GM18505 (cell line): Measurements from ENCODE around the gene DAPK3.
"Not testable (repeated sequence)": the region's sequence is repeated elsewhere in the genome, so short reads cannot be mapped to it uniquely, and the experiment has no call there.

Source experiments
- ATAC-seq: cut with Tn5 transposase; IDR thresholded peaks from one replicate; pipeline ENCODE4 v1.9.1; 2021; ENCODE audit not compliant: unreplicated experiment
- POLR2A ChIP-seq: IDR thresholded peaks from 4 replicates; pipeline ENCODE4 v1.6.1; 2011; ENCODE audit warnings: borderline replicate concordance; ENCODE audit not compliant: insufficient read depth, insufficient read length; ENCODE audit errors: extremely low read depth

Gene DAPK3

GRCh38 chr19:3966051-3967017 lies 4.6 kb downstream of the DAPK3 start:
- no peak for TF ChIP-seq POLR2A
- no peak for ATAC-seq

- no peak for ATAC-seq
- no peak for TF ChIP-seq POLR2A
These were observed 6.4 kb downstream of the DAPK3 start for GRCh38 chr19:3964256-3965194.

DNA sequence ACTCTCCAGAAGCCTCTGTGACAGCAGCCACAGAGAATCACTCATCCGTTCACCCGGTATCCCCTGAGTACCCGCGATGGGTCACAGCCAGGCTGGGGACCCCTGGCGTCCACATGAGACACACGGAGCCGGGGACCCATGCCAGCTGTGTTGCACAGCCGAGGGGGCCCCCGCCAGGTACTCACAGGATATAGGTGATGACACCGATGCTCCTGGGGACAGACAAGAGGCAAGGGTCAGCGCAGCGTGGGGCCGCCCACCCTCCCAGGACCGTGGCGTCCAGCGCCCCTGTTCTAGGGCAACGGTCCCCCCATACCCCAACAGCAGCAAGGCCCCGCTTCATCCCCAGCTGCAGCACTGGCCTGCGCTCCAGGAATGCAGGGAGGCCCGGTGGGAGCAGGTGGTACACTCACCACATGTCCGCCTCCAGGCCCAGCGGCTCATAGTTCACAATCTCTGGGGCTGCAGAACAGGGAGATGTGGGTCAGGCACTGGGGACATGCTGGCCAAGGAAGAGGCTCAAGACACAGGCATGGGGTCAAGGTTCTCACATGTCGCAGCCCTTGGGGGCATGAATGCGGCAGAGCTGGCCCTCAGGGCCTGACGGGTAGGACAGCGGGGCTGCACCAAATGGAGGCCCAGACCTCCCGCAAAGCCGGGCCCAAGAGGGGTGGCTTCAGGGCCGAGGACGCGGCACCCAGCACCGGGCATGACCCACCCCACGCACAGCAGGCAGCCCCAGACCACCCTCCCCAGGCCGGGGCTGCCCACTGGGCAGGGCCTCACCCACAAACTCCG lies 7.2 kb downstream of the DAPK3 start:
- no peak for ATAC-seq
- TF ChIP-seq POLR2A, result no peak

DNA sequence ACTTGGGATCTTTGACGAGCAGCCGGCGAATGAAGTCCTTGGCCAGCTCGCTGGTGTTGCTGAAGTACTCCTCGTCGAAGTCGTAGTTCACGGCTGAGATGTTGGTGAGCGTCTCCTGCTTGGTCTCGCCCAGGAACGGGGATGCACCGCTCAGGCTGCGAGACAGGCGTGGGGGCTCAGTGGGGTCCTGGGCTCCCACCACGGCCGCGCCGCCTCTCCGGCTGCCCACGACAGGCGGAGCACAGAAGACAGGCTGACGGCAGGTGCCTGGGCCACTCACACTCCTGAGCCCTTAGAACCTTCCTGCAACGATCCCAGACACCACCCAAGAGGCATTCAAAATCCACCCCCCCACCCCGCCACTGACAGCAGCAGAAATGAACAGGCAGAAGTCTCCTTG lies 9.9 kb downstream of the DAPK3 start:
- TF ChIP-seq POLR2A, result no peak

DNA sequence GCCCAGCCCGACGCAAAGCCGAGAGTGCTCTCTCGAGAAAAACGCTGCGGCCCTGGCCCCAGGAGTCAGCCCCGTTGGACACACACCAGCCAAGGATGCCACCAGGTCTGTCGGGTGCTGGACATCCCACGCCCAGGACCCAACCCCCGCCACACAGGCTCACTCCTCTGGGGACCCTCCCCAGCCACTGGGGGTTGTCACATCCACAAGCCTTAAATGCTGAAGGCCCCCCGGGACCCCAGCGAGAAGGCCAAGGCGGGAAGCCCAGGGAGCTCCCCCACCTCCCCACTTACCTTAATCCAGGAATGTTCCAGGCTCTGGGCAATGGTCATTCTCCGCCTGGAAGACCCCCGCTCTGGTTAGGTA lies 11.2 kb downstream of the DAPK3 start:
- no peak for ATAC-seq
- TF ChIP-seq POLR2A, result no peak

More for the DNA sequence above, 9.9 kb downstream of the DAPK3 start:
- ATAC-seq, result no peak

DNA sequence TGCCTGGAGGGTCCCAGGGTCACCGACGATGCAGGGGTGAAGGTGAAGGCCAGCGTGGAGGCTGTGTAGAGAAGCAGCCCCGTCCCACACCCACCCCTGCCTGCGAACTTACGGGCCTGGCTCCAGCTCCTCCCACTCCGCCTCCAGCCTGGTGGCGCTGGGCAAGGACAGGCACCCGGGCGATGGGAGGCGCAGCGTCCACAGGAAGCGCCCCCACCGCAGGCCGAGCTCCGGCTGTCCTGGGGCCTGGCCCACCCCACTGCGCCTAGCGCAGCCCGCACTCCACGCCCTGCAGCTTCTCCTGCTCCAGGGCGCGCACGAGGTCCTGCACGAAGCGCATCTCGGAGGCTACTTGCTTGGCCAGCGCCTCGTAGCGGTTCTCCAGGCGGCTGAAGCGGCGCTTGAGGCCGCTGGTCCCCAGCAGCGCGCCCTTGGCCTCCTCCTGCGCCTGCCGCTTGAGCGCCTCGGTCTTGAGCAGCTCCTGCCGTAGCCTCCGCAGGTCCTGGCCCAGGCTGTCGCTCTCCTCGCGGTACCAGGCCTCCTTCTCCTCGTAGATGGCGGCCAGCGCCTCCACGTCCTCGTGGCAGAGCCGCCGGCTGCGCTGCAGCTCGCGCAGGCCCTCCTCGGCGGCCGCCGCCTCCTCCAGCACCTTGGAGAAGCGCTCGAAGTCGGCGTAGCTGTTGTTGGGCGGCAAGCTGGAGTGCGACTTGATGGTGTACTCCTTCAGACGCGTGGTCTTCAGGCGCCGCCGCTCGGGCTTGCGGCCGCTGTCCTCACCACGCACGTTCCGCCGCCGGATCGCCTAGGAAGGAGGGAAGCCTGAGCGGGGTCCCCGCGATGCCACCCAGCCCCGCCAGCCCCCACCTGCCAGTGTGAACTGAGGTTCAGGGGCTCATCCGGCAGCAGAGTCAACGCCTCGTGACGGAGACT lies 11.8 kb downstream of the DAPK3 start:
- no peak for ATAC-seq
- TF ChIP-seq POLR2A, result no peak

- no peak for ATAC-seq
- no peak for TF ChIP-seq POLR2A
These were observed 15.2 kb downstream of the DAPK3 start for GRCh38 chr19:3955688-3956087.

DNA sequence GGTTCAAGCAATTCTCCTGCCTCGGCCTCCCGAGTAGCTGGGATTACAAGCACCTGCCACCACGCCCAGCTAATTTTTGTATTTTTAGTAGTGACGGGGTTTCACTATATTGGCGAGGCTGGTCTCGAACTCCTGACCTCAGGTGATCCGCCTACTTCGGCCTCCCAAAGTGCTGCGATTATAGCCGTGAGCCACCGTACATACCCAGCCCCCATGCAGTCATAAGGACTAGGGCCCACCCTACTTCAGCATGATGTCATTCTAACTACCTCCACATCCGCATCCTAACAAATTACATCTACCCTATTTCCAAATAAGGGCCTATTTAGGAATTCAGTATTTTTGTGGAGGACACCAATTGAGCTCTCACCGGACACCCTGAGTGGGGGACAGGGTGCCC lies 15.6 kb downstream of the DAPK3 start:
- ATAC-seq, result not testable (repeated sequence)

GRCh38 chr19:3954107-3954506 lies 16.8 kb downstream of the DAPK3 start:
- no peak for TF ChIP-seq POLR2A
- ATAC-seq, result no peak

DNA sequence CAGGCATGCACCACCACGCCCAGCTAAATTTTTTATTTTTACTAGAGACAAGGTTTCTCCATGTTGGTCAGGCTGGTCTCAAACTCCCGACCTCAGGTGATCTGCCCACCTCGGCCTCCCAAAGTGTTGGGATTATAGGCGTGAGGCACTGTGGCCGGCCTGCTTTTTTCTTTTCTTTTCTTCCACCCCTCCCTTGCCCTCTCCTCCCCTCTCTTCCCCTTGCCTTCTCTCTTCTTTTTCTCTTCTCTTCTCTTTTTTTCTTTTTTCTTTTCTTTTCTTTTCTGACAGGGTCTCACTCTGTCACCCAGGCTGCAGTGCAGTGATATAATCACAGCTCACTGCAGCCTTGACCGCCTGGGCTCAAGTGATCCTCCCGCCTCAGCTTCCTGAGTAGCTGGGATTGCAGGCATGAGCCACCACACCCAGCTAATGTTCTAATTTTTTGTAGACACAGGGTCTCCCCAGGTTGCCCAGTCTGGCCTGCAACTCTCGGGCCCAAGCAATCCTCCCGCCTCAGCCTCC lies 18.1 kb downstream of the DAPK3 start:
- ATAC-seq, result not testable (repeated sequence)

DNA sequence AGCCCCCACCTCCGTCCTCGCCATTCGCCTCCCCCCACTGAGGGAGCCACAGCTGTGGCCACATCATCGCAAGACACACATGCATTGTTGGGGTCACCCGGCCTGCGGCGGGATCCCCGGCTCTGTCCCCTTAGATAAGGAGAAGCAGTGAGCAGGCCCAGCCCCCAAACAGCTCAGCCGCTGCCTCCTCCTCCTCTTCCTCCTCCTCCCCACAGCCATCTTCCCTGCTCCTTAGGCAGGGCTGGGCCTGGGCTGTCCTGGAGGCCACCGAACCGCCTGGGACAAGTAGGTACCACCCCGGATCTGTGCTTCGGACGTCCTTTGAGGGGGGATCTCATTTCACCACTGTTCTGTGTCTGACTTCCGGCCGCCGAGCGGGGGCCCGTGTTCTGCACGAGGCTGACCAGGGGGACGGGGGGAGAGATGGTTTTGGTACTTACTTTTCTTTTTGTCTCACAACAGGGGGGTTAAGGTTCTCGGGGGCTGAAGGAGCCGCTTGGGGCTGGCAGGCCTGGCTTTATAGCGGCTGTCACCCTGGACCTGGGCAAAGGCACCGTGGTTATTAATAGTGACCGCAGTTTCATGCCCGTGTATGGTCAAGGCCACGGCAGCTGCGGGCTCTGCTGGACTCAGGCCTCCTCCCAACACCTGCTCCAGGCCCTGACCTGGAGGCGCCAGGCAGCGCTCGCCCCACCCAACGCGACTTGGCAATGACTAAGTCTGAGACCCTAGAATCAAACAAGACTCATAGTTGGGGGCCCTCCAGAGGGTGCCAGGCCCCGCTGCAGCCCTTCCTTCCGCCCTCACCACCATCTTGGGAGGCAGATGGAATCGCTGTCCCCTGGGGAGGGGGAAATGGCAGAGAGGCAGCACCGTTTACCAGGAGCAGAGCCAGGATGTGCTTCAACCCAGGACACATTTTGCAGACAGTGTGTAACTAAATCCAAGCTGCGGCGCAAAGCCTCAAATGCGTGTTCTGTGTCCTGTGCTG lies 19.7 kb downstream of the DAPK3 start:
- no peak for ATAC-seq
- no peak for TF ChIP-seq POLR2A
